DND-41 (cell line): ENCODE data around the gene KCTD19.

Experiments used
- ATAC-seq: fragments of 200-7000 bp; cut with Tn5 transposase; 3 replicates; pipeline ENCODE4 v1.9.1; 2021; ENCODE audit warnings: low read depth; ENCODE audit not compliant: insufficient read depth
- DNase-seq: peaks from one replicate; pipeline ENCODE4 v3.0.0-alpha.2; 2020
- H2AFZ ChIP-seq: 2 replicates; pipeline ENCODE4 v1.6.0; 2012; ENCODE audit warnings: low read depth, low read length
- H3K27ac ChIP-seq: 2 replicates; pipeline ENCODE4 v1.5.1; 2012; ENCODE audit warnings: low read length, inconsistent platforms
- H3K27me3 ChIP-seq: fragments of 200-600 bp; sonication (generic); 2 replicates; pipeline ENCODE4 v1.6.0; 2012; ENCODE audit warnings: low read length, mild to moderate bottlenecking, inconsistent platforms; ENCODE audit not compliant: insufficient read depth, poor library complexity
- H3K36me3 ChIP-seq: 2 replicates; pipeline ENCODE4 v1.5.1; 2012; ENCODE audit warnings: low read length, inconsistent platforms; ENCODE audit not compliant: insufficient read depth
- H3K4me1 ChIP-seq: 2 replicates; pipeline ENCODE4 v1.5.1; 2012; ENCODE audit warnings: mild to moderate bottlenecking, low read length; ENCODE audit not compliant: insufficient read depth
- H3K4me2 ChIP-seq: 2 replicates; pipeline ENCODE4 v1.6.0; 2012; ENCODE audit warnings: mild to moderate bottlenecking, moderate library complexity, low read length, inconsistent platforms; ENCODE audit not compliant: insufficient read depth
- H3K4me3 ChIP-seq, 2 experiments: fragments of 200-600 bp in 1 of 2; shearing (Covaris generic) in 1 of 2; 2 replicates each; pipeline ENCODE4 v1.5.1; 2012 to 2016; ENCODE audit warnings: inconsistent platforms in 2 of 2, low read length in 2 of 2, mild to moderate bottlenecking in 2 of 2, low read depth in 1 of 2, moderate library complexity in 1 of 2
- H3K79me2 ChIP-seq: 2 replicates; pipeline ENCODE4 v1.6.0; 2012; ENCODE audit warnings: low read length, inconsistent platforms; ENCODE audit not compliant: insufficient read depth
- H3K9ac ChIP-seq: 2 replicates; pipeline ENCODE4 v1.6.0; 2012; ENCODE audit warnings: low read depth, mild to moderate bottlenecking, inconsistent platforms, low read length, moderate library complexity
- H3K9me3 ChIP-seq: 2 replicates; pipeline ENCODE4 v1.5.1; 2012; ENCODE audit warnings: low read length, moderate library complexity, mild to moderate bottlenecking, inconsistent platforms; ENCODE audit not compliant: insufficient read depth, severe bottlenecking
- H4K20me1 ChIP-seq: 2 replicates; pipeline ENCODE4 v1.6.0; 2012; ENCODE audit warnings: low read length; ENCODE audit not compliant: insufficient read depth
- CTCF ChIP-seq: IDR thresholded peaks from 2 replicates; pipeline ENCODE4 v1.5.1; 2012; ENCODE audit warnings: borderline replicate concordance, low read length, moderate library complexity, mild to moderate bottlenecking; ENCODE audit not compliant: poor library complexity, severe bottlenecking; ENCODE audit errors: extremely low read depth
- EZH2 ChIP-seq: IDR thresholded peaks from 3 replicates; pipeline ENCODE4 v1.6.1; 2012; ENCODE audit warnings: borderline replicate concordance, low read depth, mild to moderate bottlenecking, moderate library complexity, low read length, inconsistent platforms; ENCODE audit not compliant: severe bottlenecking

The KCTD19 gene

GRCh38 chr16:67247192-67248072 lies 79.1 kb downstream of the KCTD19 start, which contains the start of gene FHOD1:
Gene FHOD1 (minus strand): TSS chr16:67247481. CDS start chr16:67247410, 71 bp downstream.
- Histone ChIP-seq H3K79me2 (0 out of 2 replicates have a peak, but pooled peaks cover 4% of the 10 kb centered on the region), H3K4me1 (peaks cover 58% of the 10 kb centered on the region), H3K9me3 (no peaks in the 10 kb centered on the region), H3K36me3 (no peaks in the 10 kb centered on the region), H2AFZ (peak within 1 kb of the TSS; percentile 89), H3K4me3 (peak within 1 kb of the TSS; percentile 49 to 79), H3K4me2 (peak within 1 kb of the TSS; percentile 69), H3K27me3 (peaks cover 26% of the 10 kb centered on the region), H3K9ac (peak within 1 kb of the TSS; percentile 71), H4K20me1 (peaks cover 15% of the 10 kb centered on the region), H3K27ac (peak within 1 kb of the TSS; percentile 64)
- TF ChIP-seq EZH2 (no peak), CTCF (peak; percentile 17)
- DNase-seq (peak; percentile 97), ATAC-seq (peak; percentile 85)

- ATAC-seq = no peak
- Histone ChIP-seq H3K9me3 (no peaks in the 10 kb centered on the region), H3K4me1 (peaks cover 58% of the 10 kb centered on the region)
These were observed 79.8 kb downstream of the KCTD19 start for GRCh38 chr16:67246756-67247191.

DNA sequence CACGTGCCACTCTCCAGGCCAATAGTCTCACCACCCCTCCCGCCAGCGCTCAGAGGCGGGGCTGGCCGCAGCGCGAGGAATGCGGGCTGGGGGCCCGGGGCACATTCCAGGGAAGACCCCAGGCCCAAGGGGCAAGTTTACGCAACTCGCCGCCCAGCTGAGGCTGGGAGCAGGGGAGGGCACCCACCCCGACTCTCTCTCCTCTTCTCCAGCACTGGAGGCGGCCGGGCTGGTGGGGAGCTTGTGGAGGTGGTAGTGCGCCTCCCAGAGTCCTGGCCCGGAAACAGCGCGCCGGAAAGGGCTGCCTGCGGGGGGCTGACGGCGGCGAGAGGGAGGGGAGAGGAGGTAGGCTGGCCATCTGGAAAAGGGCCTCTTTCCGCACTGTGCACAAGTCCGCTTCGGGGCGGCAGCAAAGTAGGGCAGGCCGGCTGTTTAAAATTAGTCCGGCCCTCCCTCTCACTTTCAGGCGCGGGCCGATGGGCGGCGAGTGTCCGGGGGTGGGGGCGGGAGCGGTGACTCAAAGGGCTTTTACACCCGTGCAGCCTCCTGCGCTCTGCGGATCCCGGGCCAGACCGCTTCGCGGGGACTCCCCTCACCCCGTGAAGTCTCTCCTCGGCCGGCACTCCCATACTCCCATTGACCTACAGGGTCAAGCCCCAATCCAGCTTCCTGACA lies 80.3 kb downstream of the KCTD19 start:
- H3K9me3 ChIP-seq = no peaks in the 10 kb centered on the region
- H3K9ac ChIP-seq = peak overlapping the region; percentile 71; the same call in 1 of the 2 replicates
- H2AFZ ChIP-seq = peak overlapping the region; percentile 89; the same call in 1 of the 2 replicates
- H4K20me1 ChIP-seq = peaks cover 19% of the 10 kb centered on the region
- H3K4me2 ChIP-seq = peak overlapping the region; percentile 69
- H3K79me2 ChIP-seq = peaks cover 7% of the 10 kb centered on the region; the same call in 1 of the 2 replicates
- no peak for TF ChIP-seq EZH2
- peak; percentile 38 for TF ChIP-seq CTCF
- peaks cover 26% of the 10 kb centered on the region for H3K27me3 ChIP-seq
- DNase-seq (no peak), ATAC-seq (no peak)
- H3K36me3 ChIP-seq = no peaks in the 10 kb centered on the region
- H3K4me1 ChIP-seq = peaks cover 58% of the 10 kb centered on the region
- H3K4me3 ChIP-seq = peak overlapping the region; percentile 49 to 79; a peak in 3 of 4 replicates
- no peak overlapping the region for H3K27ac ChIP-seq

More at GRCh38 chr16:67246756-67247191, 79.8 kb downstream of the KCTD19 start:
- H3K4me2 ChIP-seq = peak overlapping the region; percentile 69
- peak overlapping the region; percentile 71 for H3K9ac ChIP-seq
- peaks cover 7% of the 10 kb centered on the region; the same call in 1 of the 2 replicates for H3K79me2 ChIP-seq
- peaks cover 19% of the 10 kb centered on the region for H4K20me1 ChIP-seq
- DNase-seq = no peak
- H2AFZ ChIP-seq = peak overlapping the region; percentile 89
- H3K36me3 ChIP-seq = no peaks in the 10 kb centered on the region
- peak overlapping the region; percentile 49 to 79 for H3K4me3 ChIP-seq
- peak overlapping the region; percentile 64 for H3K27ac ChIP-seq
- peaks cover 26% of the 10 kb centered on the region for H3K27me3 ChIP-seq
- TF ChIP-seq EZH2 = no peak
- no peak for TF ChIP-seq CTCF
